ENCODE data around the gene GGTLC1. TPM values are rescaled to one million over a fixed set of nuclear protein-coding genes. Genes with fewer than 3 reads are reported as not detected.
A peak's percentile ranks its signal among the peaks of the same experiment; 100 is the strongest.
"Not testable (repeated sequence)": the region's sequence is repeated elsewhere in the genome, so short reads cannot be mapped to it uniquely, and the experiment has no call there.

Gene GGTLC1
- total RNA-seq, 3 donors from 2014 or later = not detected

GRCh38 chr20:24004471-24004870 lies 15.9 kb upstream of the GGTLC1 start:
- H3K4me3 Mint-ChIP-seq = no peak overlapping the region
- H3K36me3 Mint-ChIP-seq (ENCODE audit: insufficient read depth) = no peaks in the 10 kb centered on the region
- no peak for DNase-seq
- no peaks in the 10 kb centered on the region for H3K9me3 Mint-ChIP-seq
- no peak for ATAC-seq
- H3K4me1 Mint-ChIP-seq (ENCODE audit: low read depth) = no peaks in the 10 kb centered on the region
- no peaks in the 10 kb centered on the region for H3K27me3 Mint-ChIP-seq (ENCODE audit: low read depth)

- Mint-ChIP-seq H3K4me1 (ENCODE audit: low read depth) (no peaks in the 10 kb centered on the region), H3K36me3 (ENCODE audit: insufficient read depth) (no peaks in the 10 kb centered on the region), H3K4me3 (no peak overlapping the region), H3K9me3 (no peaks in the 10 kb centered on the region), H3K27me3 (ENCODE audit: low read depth) (no peaks in the 10 kb centered on the region)
- DNase-seq (no peak), ATAC-seq (no peak)
Observed at GRCh38 chr20:24002896-24003295, 14.3 kb upstream of the GGTLC1 start.

GRCh38 chr20:24001712-24002405 lies 13.3 kb upstream of the GGTLC1 start:
- ATAC-seq = no peak
- H3K4me1 Mint-ChIP-seq (ENCODE audit: low read depth) = no peaks in the 10 kb centered on the region
- H3K9me3 Mint-ChIP-seq = no peaks in the 10 kb centered on the region
- H3K4me3 Mint-ChIP-seq = no peak overlapping the region
- DNase-seq = no peak
- no peaks in the 10 kb centered on the region for H3K27me3 Mint-ChIP-seq (ENCODE audit: low read depth)
- H3K36me3 Mint-ChIP-seq (ENCODE audit: insufficient read depth) = no peaks in the 10 kb centered on the region

GRCh38 chr20:23998844-23999243 lies 10.3 kb upstream of the GGTLC1 start:
- ATAC-seq (no peak), DNase-seq (no peak)
- no peaks in the 10 kb centered on the region for H3K4me1 Mint-ChIP-seq (ENCODE audit: low read depth)
- no peak overlapping the region for H3K4me3 Mint-ChIP-seq
- H3K9me3 Mint-ChIP-seq = no peaks in the 10 kb centered on the region
- no peaks in the 10 kb centered on the region for H3K36me3 Mint-ChIP-seq (ENCODE audit: insufficient read depth)
- H3K27me3 Mint-ChIP-seq (ENCODE audit: low read depth) = no peaks in the 10 kb centered on the region

GRCh38 chr20:23998392-23998791 lies 9.8 kb upstream of the GGTLC1 start:
- Mint-ChIP-seq H3K27me3 (ENCODE audit: low read depth) (no peaks in the 10 kb centered on the region), H3K36me3 (ENCODE audit: insufficient read depth) (no peaks in the 10 kb centered on the region), H3K4me3 (no peak overlapping the region), H3K9me3 (no peaks in the 10 kb centered on the region), H3K4me1 (ENCODE audit: low read depth) (no peaks in the 10 kb centered on the region)
- DNase-seq (no peak), ATAC-seq (no peak)

- no peaks in the 10 kb centered on the region for H3K4me1 Mint-ChIP-seq (ENCODE audit: low read depth)
- H3K4me3 Mint-ChIP-seq = no peak overlapping the region
- DNase-seq (peak; percentile 67), ATAC-seq (no peak)
- H3K27me3 Mint-ChIP-seq (ENCODE audit: low read depth) = no peaks in the 10 kb centered on the region
- H3K36me3 Mint-ChIP-seq (ENCODE audit: insufficient read depth) = no peaks in the 10 kb centered on the region
- H3K9me3 Mint-ChIP-seq = no peaks in the 10 kb centered on the region
Observed at GRCh38 chr20:23995905-23996666, 7.5 kb upstream of the GGTLC1 start.

GRCh38 chr20:23995291-23995690 lies 6.7 kb upstream of the GGTLC1 start:
- not testable (repeated sequence) for H3K4me3 Mint-ChIP-seq

GRCh38 chr20:23994001-23994633 lies 5.5 kb upstream of the GGTLC1 start:
- not testable (repeated sequence) for DNase-seq; H3K9me3 Mint-ChIP-seq; H3K4me1 Mint-ChIP-seq (ENCODE audit: low read depth); H3K27me3 Mint-ChIP-seq (ENCODE audit: low read depth); H3K36me3 Mint-ChIP-seq (ENCODE audit: insufficient read depth); H3K4me3 Mint-ChIP-seq; ATAC-seq

More at GRCh38 chr20:23995291-23995690, 6.7 kb upstream of the GGTLC1 start:
- H3K36me3 Mint-ChIP-seq (ENCODE audit: insufficient read depth); H3K4me1 Mint-ChIP-seq (ENCODE audit: low read depth); DNase-seq; ATAC-seq; H3K27me3 Mint-ChIP-seq (ENCODE audit: low read depth); H3K9me3 Mint-ChIP-seq: not testable (repeated sequence)

GRCh38 chr20:23993440-23993839 lies 4.9 kb upstream of the GGTLC1 start:
- H3K36me3 Mint-ChIP-seq (ENCODE audit: insufficient read depth); H3K9me3 Mint-ChIP-seq; DNase-seq; H3K27me3 Mint-ChIP-seq (ENCODE audit: low read depth); ATAC-seq; H3K4me3 Mint-ChIP-seq; H3K4me1 Mint-ChIP-seq (ENCODE audit: low read depth): not testable (repeated sequence)

- not testable (repeated sequence) for H3K4me1 Mint-ChIP-seq (ENCODE audit: low read depth); ATAC-seq; H3K27me3 Mint-ChIP-seq (ENCODE audit: low read depth); H3K4me3 Mint-ChIP-seq; H3K36me3 Mint-ChIP-seq (ENCODE audit: insufficient read depth); DNase-seq; H3K9me3 Mint-ChIP-seq
Observed at GRCh38 chr20:23990296-23990695, 1.7 kb upstream of the GGTLC1 start.

- not testable (repeated sequence) for H3K36me3 Mint-ChIP-seq (ENCODE audit: insufficient read depth); DNase-seq; ATAC-seq; H3K27me3 Mint-ChIP-seq (ENCODE audit: low read depth); H3K4me1 Mint-ChIP-seq (ENCODE audit: low read depth); H3K4me3 Mint-ChIP-seq; H3K9me3 Mint-ChIP-seq
Observed at GRCh38 chr20:23988966-23989365, 387 bp upstream of the GGTLC1 start.

GRCh38 chr20:23986716-23987115 lies 1.9 kb downstream of the GGTLC1 start:
- not testable (repeated sequence) for H3K4me1 Mint-ChIP-seq (ENCODE audit: low read depth); H3K4me3 Mint-ChIP-seq; H3K27me3 Mint-ChIP-seq (ENCODE audit: low read depth); ATAC-seq; H3K9me3 Mint-ChIP-seq; H3K36me3 Mint-ChIP-seq (ENCODE audit: insufficient read depth); DNase-seq

- H3K36me3 Mint-ChIP-seq (ENCODE audit: insufficient read depth); ATAC-seq; H3K9me3 Mint-ChIP-seq; H3K4me1 Mint-ChIP-seq (ENCODE audit: low read depth); H3K27me3 Mint-ChIP-seq (ENCODE audit: low read depth); H3K4me3 Mint-ChIP-seq; DNase-seq: not testable (repeated sequence)
Observed at GRCh38 chr20:23986310-23986709, 2.3 kb downstream of the GGTLC1 start.

- H3K4me1 Mint-ChIP-seq (ENCODE audit: low read depth); H3K9me3 Mint-ChIP-seq; H3K4me3 Mint-ChIP-seq; ATAC-seq; H3K36me3 Mint-ChIP-seq (ENCODE audit: insufficient read depth); DNase-seq; H3K27me3 Mint-ChIP-seq (ENCODE audit: low read depth): not testable (repeated sequence)
Observed at GRCh38 chr20:23985790-23986225, 2.8 kb downstream of the GGTLC1 start.
